Fibroblast of lung (primary cell): ENCODE results near the gene MRPL48. TPM values are rescaled to one million over a fixed set of nuclear protein-coding genes. Genes with fewer than 3 reads are reported as not detected.

Experiments
- DNase-seq, 2 donors: peaks; one replicate each; pipeline versions ENCODE4 v3.0.0 to v3.0.0-alpha.2; 2010; ENCODE audit warnings: low read depth in 2 of 2
- H2AFZ ChIP-seq: 2 replicates; pipeline ENCODE4 v1.5.1; 2012; ENCODE audit warnings: low read length, control low read depth, inconsistent platforms
- H3K27ac ChIP-seq: 2 replicates; pipeline ENCODE4 v1.5.1; 2011; ENCODE audit warnings: low read length, control low read depth; ENCODE audit not compliant: insufficient read depth
- H3K27me3 ChIP-seq: 2 replicates; pipeline ENCODE4 v1.5.1; 2011; ENCODE audit warnings: mild to moderate bottlenecking, low read length; ENCODE audit not compliant: control insufficient read depth, insufficient read depth
- H3K36me3 ChIP-seq: 2 replicates; pipeline ENCODE4 v1.5.1; 2011; ENCODE audit warnings: low read length; ENCODE audit not compliant: control insufficient read depth, insufficient read depth
- H3K4me1 ChIP-seq: 2 replicates; pipeline ENCODE4 v1.5.1; 2011; ENCODE audit warnings: low read length; ENCODE audit not compliant: control insufficient read depth, insufficient read depth; ENCODE audit errors: extremely low read depth
- H3K4me2 ChIP-seq: 2 replicates; pipeline ENCODE4 v1.5.1; 2011; ENCODE audit warnings: low read length, control low read depth; ENCODE audit not compliant: insufficient read depth; ENCODE audit errors: extremely low read depth
- H3K4me3 ChIP-seq, 4 experiments: fragments of 200-600 bp in 1 of 4; sonication (generic) in 1 of 4; replicated peaks in 1 of 4; 2 replicates each; pipeline ENCODE4 v1.5.1; 2011 to 2016; ENCODE audit warnings: low read length in 4 of 4, low read depth in 3 of 4, mild to moderate bottlenecking in 3 of 4, control low read depth in 2 of 4, inconsistent platforms in 1 of 4, mixed read lengths in 1 of 4; ENCODE audit not compliant: insufficient read depth in 1 of 4; ENCODE audit errors: control extremely low read depth in 1 of 4
- H3K79me2 ChIP-seq: 2 replicates; pipeline ENCODE4 v1.5.1; 2012; ENCODE audit warnings: mild to moderate bottlenecking, low read length, inconsistent platforms; ENCODE audit not compliant: control insufficient read depth, insufficient read depth
- H3K9ac ChIP-seq: 2 replicates; pipeline ENCODE4 v1.5.1; 2011; ENCODE audit warnings: mild to moderate bottlenecking, low read length, control low read depth; ENCODE audit not compliant: insufficient read depth
- H3K9me3 ChIP-seq: 2 replicates; pipeline ENCODE4 v1.5.1; 2012; ENCODE audit warnings: low read depth, low read length; ENCODE audit not compliant: control insufficient read depth, insufficient read depth
- H4K20me1 ChIP-seq: 2 replicates; pipeline ENCODE4 v1.5.1; 2011; ENCODE audit warnings: low read length; ENCODE audit not compliant: control insufficient read depth, insufficient read depth; ENCODE audit errors: extremely low read depth
- CTCF ChIP-seq, 2 donors: IDR thresholded peaks in 1 of 2; conservative IDR thresholded peaks in 1 of 2; 1 replicate in 1 of 2; 2 replicates in 1 of 2; pipeline ENCODE4 v1.5.1; 2011 to 2012; ENCODE audit warnings: low read length in 2 of 2, control low read depth in 1 of 2, inconsistent platforms in 1 of 2, low read depth in 1 of 2, mild to moderate bottlenecking in 1 of 2
- EZH2 ChIP-seq: IDR thresholded peaks from 2 replicates; pipeline ENCODE4 v1.5.1; 2012; ENCODE audit warnings: low read length, control low read depth, mild to moderate bottlenecking; ENCODE audit errors: missing control alignments
- polyA plus RNA-seq, 2 donors: library from polyadenylated mRNA; depleted of rRNA in 1 of 2; stranded (reverse) in 1 of 2; unstranded in 1 of 2; fragments of >200 nt; gene quantifications; 2 replicates each; pipeline ENCODE4 v1.2.1, GENCODE V29; 2011 to 2012; ENCODE audit warnings: missing spikeins in 1 of 2
- total RNA-seq: library from RNA; depleted of rRNA; stranded (reverse); fragments of >200 nt; gene quantifications from 2 replicates; pipeline ENCODE4 v1.2.1, GENCODE V29; 2014

The MRPL48 gene
- total and polyA plus RNA-seq, 2 donors (not counting 1 experiment from before 2014, with no cell fraction given): 32.9 to 46.2 TPM

- H3K4me3 ChIP-seq: no peak overlapping the region
- no peaks in the 10 kb centered on the region for H3K9me3 ChIP-seq
- no peak for TF ChIP-seq EZH2
- TF ChIP-seq CTCF (conservative IDR thresholded peaks at IDR 0.05 in 1 of 2, IDR thresholded peaks at IDR 0.05 in 1 of 2; ENCODE audit: low read depth in 1 of 2, low read length in 2 of 2): no peak
- H3K4me1 ChIP-seq: no peaks in the 10 kb centered on the region
- no peak for DNase-seq
- H3K27ac ChIP-seq: no peak overlapping the region
- no peak overlapping the region for H2AFZ ChIP-seq
- H3K36me3 ChIP-seq: no peaks in the 10 kb centered on the region
- H3K9ac ChIP-seq: no peak overlapping the region
- peaks cover 89% of the 10 kb centered on the region for H3K79me2 ChIP-seq
- no peak overlapping the region for H3K4me2 ChIP-seq
- H4K20me1 ChIP-seq: peaks cover 2% of the 10 kb centered on the region
- no peaks in the 10 kb centered on the region for H3K27me3 ChIP-seq
These were observed 39.9 kb upstream of the MRPL48 start for GRCh38 chr11:73747762-73748161.

- DNase-seq: no peak
- Histone ChIP-seq H3K4me1 (no peaks in the 10 kb centered on the region), H3K79me2 (peaks cover 88% of the 10 kb centered on the region), H3K4me3 (no peak overlapping the region), H3K4me2 (no peak overlapping the region), H4K20me1 (peaks cover 2% of the 10 kb centered on the region), H3K27ac (no peak overlapping the region), H3K27me3 (no peaks in the 10 kb centered on the region), H3K36me3 (no peaks in the 10 kb centered on the region), H3K9ac (no peak overlapping the region), H2AFZ (no peak overlapping the region), H3K9me3 (no peaks in the 10 kb centered on the region)
- TF ChIP-seq CTCF (conservative IDR thresholded peaks at IDR 0.05 in 1 of 2, IDR thresholded peaks at IDR 0.05 in 1 of 2; ENCODE audit: low read depth in 1 of 2, low read length in 2 of 2) (no peak), EZH2 (no peak)
These were observed 39.4 kb upstream of the MRPL48 start for GRCh38 chr11:73748300-73748699.

- no peak for TF ChIP-seq CTCF (conservative IDR thresholded peaks at IDR 0.05 in 1 of 2, IDR thresholded peaks at IDR 0.05 in 1 of 2; ENCODE audit: low read depth in 1 of 2, low read length in 2 of 2)
- TF ChIP-seq EZH2: no peak
- H3K27ac ChIP-seq: no peak overlapping the region
- H3K9ac ChIP-seq: no peak overlapping the region
- no peak overlapping the region for H2AFZ ChIP-seq
- peaks cover 2% of the 10 kb centered on the region for H4K20me1 ChIP-seq
- no peak overlapping the region for H3K4me3 ChIP-seq
- no peaks in the 10 kb centered on the region for H3K4me1 ChIP-seq
- peaks cover 89% of the 10 kb centered on the region for H3K79me2 ChIP-seq
- no peak overlapping the region for H3K4me2 ChIP-seq
- no peaks in the 10 kb centered on the region for H3K36me3 ChIP-seq
- H3K9me3 ChIP-seq: no peaks in the 10 kb centered on the region
- H3K27me3 ChIP-seq: no peaks in the 10 kb centered on the region
- DNase-seq: no peak
These were observed 38.6 kb upstream of the MRPL48 start for GRCh38 chr11:73749118-73749517.
